Endothelial cell of umbilical vein (primary cell): ENCODE results near the gene CFAP65. TPM values are rescaled to one million over a fixed set of nuclear protein-coding genes. Genes with fewer than 3 reads are reported as not detected.

Experiments
- BruUV-seq: library from RNA; stranded (reverse); fragments of 400-500 nt; replicated peaks from 2 replicates; lab custom pipeline; 2021; lab: Mats Ljungman, UMichigan
- CTCF ChIA-PET: fragments of 300-600, 350-600 bp; sonication (Branson Sonifier 250); formaldehyde crosslinking; loops from one replicate; lab custom pipeline; 2021; ENCODE audit warnings: antibody characterized with exemption, inconsistent platforms; lab: Charles Lee
- POLR2A ChIA-PET: fragments of 300-600, 350-600 bp; sonication (Branson Sonifier 250); formaldehyde crosslinking; loops from one replicate; lab custom pipeline; 2021; ENCODE audit warnings: antibody characterized with exemption, inconsistent platforms; lab: Charles Lee
- DNase-seq: peaks from one replicate; pipeline ENCODE4 v3.0.0-alpha.2; 2011; ENCODE audit warnings: low read depth, low spot score
- FAIRE-seq: peaks from 2 replicates; lab custom pipeline; 2011; peaks lifted over from hg19 to GRCh38; lab: Jason Lieb, UNC
- H2AFZ ChIP-seq: 2 replicates; pipeline ENCODE4 v1.6.0; 2012; ENCODE audit warnings: low read depth, low read length, control low read depth, inconsistent platforms
- H3K27ac ChIP-seq: 2 replicates; pipeline ENCODE4 v1.5.1; 2011; ENCODE audit warnings: low read depth, mild to moderate bottlenecking, control low read depth, low read length, moderate library complexity; ENCODE audit not compliant: insufficient read depth
- H3K27me3 ChIP-seq, 2 experiments: 2 replicates each; pipeline versions ENCODE4 v1.6.0 to v1.6.1; 2011; ENCODE audit warnings: low read length in 2 of 2, mixed read lengths in 1 of 2; ENCODE audit not compliant: control insufficient read depth in 2 of 2, insufficient read depth in 2 of 2
- H3K36me3 ChIP-seq, 2 experiments: 2 replicates in 1 of 2; 3 replicates in 1 of 2; pipeline ENCODE4 v1.5.1; 2011; ENCODE audit warnings: low read length in 2 of 2, mild to moderate bottlenecking in 1 of 2, moderate library complexity in 1 of 2; ENCODE audit not compliant: control insufficient read depth in 2 of 2, insufficient read depth in 2 of 2; ENCODE audit errors: extremely low read depth in 1 of 2
- H3K4me1 ChIP-seq: 3 replicates; pipeline ENCODE4 v1.5.1; 2011; ENCODE audit warnings: mild to moderate bottlenecking, low read length; ENCODE audit not compliant: control insufficient read depth, insufficient read depth; ENCODE audit errors: extremely low read depth
- H3K4me2 ChIP-seq: 2 replicates; pipeline ENCODE4 v1.6.1; 2011; ENCODE audit warnings: low read length, control low read depth, mixed read lengths; ENCODE audit not compliant: insufficient read depth
- H3K4me3 ChIP-seq, 3 experiments: fragments of 200-600 bp in 1 of 3; sonication (generic), shearing (Covaris generic) in 1 of 3; replicated peaks in 1 of 3; 2 replicates each; pipeline ENCODE4 v1.5.1; 2011 to 2016; ENCODE audit warnings: control low read depth in 3 of 3, low read length in 3 of 3, mild to moderate bottlenecking in 2 of 3, inconsistent platforms in 1 of 3, low read depth in 1 of 3, moderate library complexity in 1 of 3; ENCODE audit not compliant: insufficient read depth in 1 of 3
- H3K79me2 ChIP-seq: 2 replicates; pipeline ENCODE4 v1.6.0; 2012; ENCODE audit warnings: low read length, inconsistent platforms; ENCODE audit not compliant: control insufficient read depth, insufficient read depth
- H3K9ac ChIP-seq: replicated peaks from 2 replicates; pipeline ENCODE3; 2011; ENCODE audit warnings: low read length, control low read depth; ENCODE audit not compliant: insufficient read depth; ENCODE audit errors: extremely low read depth
- H3K9me1 ChIP-seq: replicated peaks from 3 replicates; pipeline ENCODE4 v1.6.0; 2011; ENCODE audit warnings: mild to moderate bottlenecking, low read length; ENCODE audit not compliant: control insufficient read depth, insufficient read depth; ENCODE audit errors: extremely low read depth
- H3K9me3 ChIP-seq: replicated peaks from 2 replicates; pipeline ENCODE4 v1.5.1; 2012; ENCODE audit warnings: low read length, inconsistent platforms; ENCODE audit not compliant: control insufficient read depth, insufficient read depth
- H4K20me1 ChIP-seq: replicated peaks from 2 replicates; pipeline ENCODE3; 2011; ENCODE audit warnings: mild to moderate bottlenecking, low read length; ENCODE audit not compliant: control insufficient read depth, insufficient read depth; ENCODE audit errors: extremely low read depth
- EZH2 ChIP-seq: IDR thresholded peaks from 2 replicates; pipeline ENCODE4 v1.6.1; 2012; ENCODE audit warnings: borderline replicate concordance, low read depth, mild to moderate bottlenecking, moderate library complexity, low read length, inconsistent platforms; ENCODE audit not compliant: severe bottlenecking
- FOS ChIP-seq: IDR thresholded peaks from 2 replicates; pipeline ENCODE4 v1.6.1; 2011; ENCODE audit warnings: mild to moderate bottlenecking, low read length, moderate library complexity, borderline replicate concordance; ENCODE audit not compliant: insufficient read depth
- GATA2 ChIP-seq: IDR thresholded peaks from 2 replicates; pipeline ENCODE4 v1.7.0; 2011; ENCODE audit warnings: low read depth, mild to moderate bottlenecking, moderate library complexity, mixed read lengths, low read length; ENCODE audit not compliant: insufficient read length, insufficient read depth
- JUN ChIP-seq: IDR thresholded peaks from 2 replicates; pipeline ENCODE4 v1.6.1; 2011; ENCODE audit warnings: borderline replicate concordance, low read depth; ENCODE audit not compliant: insufficient read length, insufficient read depth
- MYC ChIP-seq: IDR thresholded peaks from one replicate; pipeline ENCODE4 v1.6.1; 2011; ENCODE audit warnings: mild to moderate bottlenecking, low read depth, low read length
- POLR2A ChIP-seq: IDR thresholded peaks from 2 replicates; pipeline ENCODE4 v1.6.1; 2012; ENCODE audit warnings: low read depth, mild to moderate bottlenecking, control low read depth, low read length
- POLR2AphosphoS5 ChIP-seq: IDR thresholded peaks from 2 replicates; pipeline ENCODE4 v1.6.1; 2012; ENCODE audit warnings: low read depth, mild to moderate bottlenecking, control low read depth, low read length, moderate library complexity; ENCODE audit not compliant: insufficient read depth
- dilution Hi-C: fragments of 300-500 bp; cut with MboI; formaldehyde crosslinking; loops from one replicate; pipeline ENCODE4 v1.15.0; 2019; ENCODE audit warnings: low sequenced_read_pairs; ENCODE audit not compliant: extremely low pct_ligation_motif_present
- intact Hi-C: fragments of 100-400 bp; cut with micrococcal nuclease; formaldehyde crosslinking; loops from one replicate; pipeline ENCODE4 v1.10.0; 2022
- polyA plus RNA-seq, 4 experiments: library from polyadenylated mRNA; depleted of rRNA in 3 of 4; stranded (reverse) in 3 of 4; unstranded in 1 of 4; fragments of >200 nt; gene quantifications; 2 replicates each; pipeline versions ENCODE4 v1.2.1 to v1.2.3, GENCODE V29; 2011 to 2012; ENCODE audit warnings: missing spikeins in 1 of 4
- total RNA-seq: library from RNA; stranded (reverse); gene quantifications from 2 replicates; pipeline ENCODE4 v1.2.3, GENCODE V29; 2021
- TF ChIP-seq, protein P1 (sequence below), 2 donors: IDR thresholded peaks; 1 replicate in 1 of 2; 2 replicates in 1 of 2; pipeline ENCODE4 v1.5.1; 2011; ENCODE audit warnings: low read length in 2 of 2, mild to moderate bottlenecking in 2 of 2, moderate library complexity in 2 of 2, control low read depth in 1 of 2, inconsistent platforms in 1 of 2, low read depth in 1 of 2; ENCODE audit not compliant: insufficient read depth in 1 of 2; ENCODE audit errors: extremely low read depth in 1 of 2
- TF ChIP-seq, protein P2 (sequence below): IDR thresholded peaks from 2 replicates; pipeline ENCODE4 v1.6.1; 2011; ENCODE audit not compliant: insufficient read depth, insufficient read length

The CFAP65 gene
- total and polyA plus RNA-seq, 2 donors (not counting 3 experiments of a cell fraction or from before 2014, with no cell fraction given), result 0.03 TPM; not detected in 1

DNA sequence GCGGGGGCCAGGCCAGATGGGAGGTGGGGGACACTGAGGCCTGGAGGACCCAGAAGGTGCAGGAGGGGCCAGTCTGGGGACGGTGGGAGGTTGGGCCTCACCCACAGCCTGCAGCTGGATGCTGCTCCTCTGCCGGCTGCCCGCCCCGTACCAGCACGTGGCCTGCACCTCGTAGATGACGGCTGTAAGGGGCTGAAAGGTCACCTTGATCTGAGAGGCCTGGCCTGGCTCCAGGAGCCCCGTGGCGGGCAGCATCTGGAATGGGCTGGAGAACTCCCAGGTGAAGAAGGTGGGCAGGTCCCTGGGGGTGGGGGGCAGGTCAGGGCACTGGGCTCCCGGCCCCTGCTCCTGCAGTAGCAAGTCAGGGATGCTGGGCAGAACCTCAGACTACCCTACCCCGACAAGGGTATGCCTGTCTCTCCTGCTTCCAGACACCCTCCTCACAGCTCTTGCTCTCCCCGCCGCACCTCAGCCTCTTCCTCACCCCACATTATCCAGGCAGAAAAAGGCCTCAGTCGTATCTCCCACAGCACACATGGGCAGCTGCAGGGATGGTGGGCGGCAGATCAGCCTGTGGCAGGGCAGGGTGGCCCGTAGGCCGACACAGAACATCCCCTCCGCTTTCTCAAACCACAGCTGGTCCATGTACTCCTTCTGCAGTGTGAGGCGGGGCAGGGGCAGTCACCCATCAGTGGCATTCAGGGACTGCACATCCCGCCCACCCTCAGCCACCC is 10.1 kb downstream of the CFAP65 start:
- FAIRE-seq (no peak), DNase-seq (no peak)
- Histone ChIP-seq H3K79me2 (no peaks in the 10 kb centered on the region), H3K27ac (no peak overlapping the region), H4K20me1 (no peaks in the 10 kb centered on the region), H3K36me3 (no peaks in the 10 kb centered on the region), H3K9ac (no peak overlapping the region), H3K27me3 (peaks cover 17 to 21% of the 10 kb centered on the region in 2 experiments), H3K9me1 (no peaks in the 10 kb centered on the region), H2AFZ (no peak overlapping the region), H3K4me3 (no peak overlapping the region), H3K4me1 (no peaks in the 10 kb centered on the region), H3K9me3 (no peaks in the 10 kb centered on the region), H3K4me2 (no peak overlapping the region)
- TF ChIP-seq, protein P1, sequence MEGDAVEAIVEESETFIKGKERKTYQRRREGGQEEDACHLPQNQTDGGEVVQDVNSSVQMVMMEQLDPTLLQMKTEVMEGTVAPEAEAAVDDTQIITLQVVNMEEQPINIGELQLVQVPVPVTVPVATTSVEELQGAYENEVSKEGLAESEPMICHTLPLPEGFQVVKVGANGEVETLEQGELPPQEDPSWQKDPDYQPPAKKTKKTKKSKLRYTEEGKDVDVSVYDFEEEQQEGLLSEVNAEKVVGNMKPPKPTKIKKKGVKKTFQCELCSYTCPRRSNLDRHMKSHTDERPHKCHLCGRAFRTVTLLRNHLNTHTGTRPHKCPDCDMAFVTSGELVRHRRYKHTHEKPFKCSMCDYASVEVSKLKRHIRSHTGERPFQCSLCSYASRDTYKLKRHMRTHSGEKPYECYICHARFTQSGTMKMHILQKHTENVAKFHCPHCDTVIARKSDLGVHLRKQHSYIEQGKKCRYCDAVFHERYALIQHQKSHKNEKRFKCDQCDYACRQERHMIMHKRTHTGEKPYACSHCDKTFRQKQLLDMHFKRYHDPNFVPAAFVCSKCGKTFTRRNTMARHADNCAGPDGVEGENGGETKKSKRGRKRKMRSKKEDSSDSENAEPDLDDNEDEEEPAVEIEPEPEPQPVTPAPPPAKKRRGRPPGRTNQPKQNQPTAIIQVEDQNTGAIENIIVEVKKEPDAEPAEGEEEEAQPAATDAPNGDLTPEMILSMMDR (IDR thresholded peaks at IDR 0.05; ENCODE audit: extremely low read depth in 1 of 2, insufficient read depth in 1 of 2, low read depth in 1 of 2, low read length in 2 of 2), result no peak
- TF ChIP-seq EZH2 (no peak), GATA2 (no peak), POLR2A (no peak), POLR2AphosphoS5 (no peak), FOS (no peak), JUN (no peak), MYC (no peak)
- TF ChIP-seq, protein P2, sequence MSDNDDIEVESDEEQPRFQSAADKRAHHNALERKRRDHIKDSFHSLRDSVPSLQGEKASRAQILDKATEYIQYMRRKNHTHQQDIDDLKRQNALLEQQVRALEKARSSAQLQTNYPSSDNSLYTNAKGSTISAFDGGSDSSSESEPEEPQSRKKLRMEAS, result no peak
- CTCF ChIA-PET, result interaction anchor here (0.6 to 9.9 kb wide), 9 partner anchors 11 to 270 kb away, joined by 3 to 418 read pairs (median 4); partner anchors contain the start of gene NHEJ1
- dilution Hi-C loops (no loop called here), intact Hi-C loops (no loop called here)
- POLR2A ChIA-PET, result no interaction called here
- BruUV-seq, result no TSS peak
